ENCODE data around the gene SPACDR. TPM values are rescaled to one million over a fixed set of nuclear protein-coding genes. Genes with fewer than 3 reads are reported as not detected.
"Not testable (repeated sequence)": the region's sequence is repeated elsewhere in the genome, so short reads cannot be mapped to it uniquely, and the experiment has no call there.

SPACDR gene, protein sequence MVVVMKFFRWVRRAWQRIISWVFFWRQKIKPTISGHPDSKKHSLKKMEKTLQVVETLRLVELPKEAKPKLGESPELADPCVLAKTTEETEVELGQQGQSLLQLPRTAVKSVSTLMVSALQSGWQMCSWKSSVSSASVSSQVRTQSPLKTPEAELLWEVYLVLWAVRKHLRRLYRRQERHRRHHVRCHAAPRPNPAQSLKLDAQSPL
- 0.27 TPM for total RNA-seq

DNA sequence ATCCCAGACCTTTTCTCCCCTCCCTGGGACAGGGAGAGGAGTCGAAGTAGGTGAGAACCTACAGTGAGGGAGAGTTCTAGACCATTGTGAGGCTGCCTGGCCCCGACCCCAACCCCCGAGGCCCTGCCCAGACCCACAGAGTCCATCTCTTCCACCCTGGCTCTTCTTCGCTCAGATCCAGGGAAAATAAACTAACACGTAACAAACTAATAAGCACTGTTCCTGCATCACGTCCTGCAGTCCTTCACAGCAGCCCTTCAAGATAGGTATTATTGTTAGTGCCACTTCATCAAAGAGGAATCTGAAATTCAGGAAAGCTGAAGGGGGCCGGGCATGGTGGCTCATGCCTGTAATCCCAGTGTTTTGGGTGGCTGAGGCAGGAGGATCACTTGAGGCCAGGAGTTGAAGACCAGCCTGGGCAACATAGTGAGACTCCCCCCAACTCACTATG is at the start of gene SPACDR:
TSS of gene SPACDR (minus strand) at position 51 of the 451 bp plus-strand sequence. CDS start 235 bp downstream, outside the sequence.
- DNase-seq (ENCODE audit: low read depth in 2 of 3, low spot score in 2 of 3): no peak

DNA sequence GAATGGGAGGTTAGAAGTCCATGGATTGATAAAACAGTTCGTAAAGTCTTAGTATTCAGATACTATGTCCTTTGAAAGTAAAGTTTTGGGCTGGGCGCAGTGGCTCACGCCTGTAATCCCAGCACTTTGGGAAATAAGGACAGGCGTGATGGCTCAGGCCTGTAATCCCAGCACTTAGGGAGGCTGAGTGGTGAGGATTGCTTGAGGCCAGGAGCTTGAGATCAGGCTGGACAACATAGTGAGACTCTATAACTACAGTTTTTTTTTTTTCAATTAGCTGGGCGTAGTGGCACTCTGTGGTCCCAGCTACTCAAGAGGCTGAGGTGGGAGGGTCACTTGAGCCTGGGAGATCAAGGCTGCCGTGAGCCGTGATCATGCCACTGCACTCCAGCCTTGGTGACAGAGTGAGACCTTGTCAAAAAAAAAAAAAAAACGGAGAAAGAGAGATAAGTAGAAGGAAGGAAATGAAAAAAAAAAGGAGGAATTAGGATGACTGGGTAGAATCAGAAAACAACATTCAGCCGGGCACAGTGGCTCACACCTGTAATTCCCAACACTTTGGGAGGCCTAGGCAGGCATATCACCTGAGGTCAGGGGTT is 49.3 kb upstream of the SPACDR start:
- DNase-seq (ENCODE audit: low read depth in 2 of 3, low spot score in 2 of 3): peak in 1 of 3 donors; percentile 7

DNA sequence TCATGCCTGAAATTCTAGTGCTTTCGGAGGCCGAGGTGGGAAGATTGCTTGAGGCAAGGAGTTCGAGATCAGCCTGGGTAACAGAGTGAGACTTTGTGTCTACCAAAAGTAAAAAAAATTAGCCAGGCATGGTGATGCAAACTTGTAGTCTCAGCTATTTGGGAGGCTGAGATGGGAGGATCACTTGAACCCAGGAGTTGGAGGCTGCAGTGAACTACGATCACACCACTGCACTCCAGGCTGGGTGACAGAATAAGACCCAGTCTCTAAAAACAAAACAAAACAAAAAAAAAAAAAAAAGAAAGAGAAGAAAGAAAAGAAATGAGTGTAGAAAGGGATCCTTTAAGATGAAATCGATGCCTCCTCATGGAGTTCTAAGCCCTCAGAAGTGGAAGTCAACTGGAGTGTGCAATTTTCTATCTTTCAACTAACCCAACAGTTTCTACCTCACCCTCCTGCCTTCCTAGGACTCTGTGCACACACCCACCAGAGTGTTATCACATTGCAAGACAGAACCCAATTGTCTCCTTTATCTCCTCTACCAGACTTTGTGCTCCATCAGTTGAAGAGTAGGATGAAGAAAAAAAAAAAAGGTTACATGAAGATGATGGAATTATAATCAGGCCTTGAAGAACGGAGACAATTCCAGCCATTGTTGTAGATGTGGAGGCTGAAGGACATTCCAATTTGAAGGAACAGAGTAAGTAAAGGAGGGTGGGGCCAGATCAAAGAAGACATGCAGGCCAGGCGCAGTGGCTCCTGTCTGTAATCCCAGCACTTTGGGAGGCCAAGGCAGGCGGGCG is 46.6 kb upstream of the SPACDR start:
- no peak for DNase-seq (ENCODE audit: low read depth in 2 of 3, low spot score in 2 of 3)

DNA sequence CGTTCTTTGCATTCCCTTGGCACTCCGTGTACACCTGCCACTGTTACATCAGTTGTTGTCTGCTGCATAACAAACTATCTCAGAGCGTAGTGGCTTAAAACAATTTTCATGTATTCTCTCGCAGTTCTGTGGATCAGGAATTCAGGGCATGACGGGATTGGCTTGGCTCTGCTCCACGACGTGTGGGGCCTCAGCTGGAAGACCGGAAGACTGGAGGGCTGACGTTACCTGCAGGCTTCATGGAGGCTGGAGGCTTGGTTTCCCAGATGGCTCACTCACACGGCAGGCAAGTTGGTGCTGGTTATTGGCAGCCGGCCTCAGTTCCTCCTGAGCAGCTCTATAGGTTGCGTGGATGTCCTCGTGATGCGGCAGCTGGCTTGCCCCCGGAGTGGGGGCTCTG is 45.2 kb upstream of the SPACDR start:
- DNase-seq (ENCODE audit: low read depth in 2 of 3, low spot score in 2 of 3): no peak

DNA sequence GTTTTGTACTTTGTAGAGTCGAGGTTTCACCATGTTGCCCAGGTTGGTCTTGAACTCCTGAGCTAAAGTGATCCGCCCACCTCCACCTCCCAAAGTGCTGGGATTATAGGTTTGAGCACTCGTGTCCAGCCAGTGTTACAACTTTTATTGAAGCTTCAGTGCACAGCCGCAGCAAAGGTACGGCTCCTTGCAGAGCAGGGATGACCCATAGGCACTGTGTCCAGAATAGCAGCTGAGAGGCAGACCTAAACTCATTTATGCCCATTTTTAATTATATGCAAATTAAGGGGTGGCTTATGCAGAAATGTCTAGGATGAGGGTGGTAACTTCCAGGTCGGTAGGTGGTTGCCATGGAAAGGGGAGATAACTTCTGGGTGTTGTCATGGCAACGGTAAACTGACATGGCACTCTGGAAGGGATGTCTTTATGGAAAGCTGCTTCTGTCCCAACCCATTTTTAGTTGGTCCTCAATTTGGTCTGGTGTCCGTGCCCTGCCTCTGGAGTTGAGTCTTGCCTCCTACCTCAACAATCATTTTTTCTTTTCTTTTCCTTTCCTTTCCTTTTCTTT is 42.4 kb upstream of the SPACDR start:
- DNase-seq (ENCODE audit: low read depth in 2 of 3, low spot score in 2 of 3): no peak

DNA sequence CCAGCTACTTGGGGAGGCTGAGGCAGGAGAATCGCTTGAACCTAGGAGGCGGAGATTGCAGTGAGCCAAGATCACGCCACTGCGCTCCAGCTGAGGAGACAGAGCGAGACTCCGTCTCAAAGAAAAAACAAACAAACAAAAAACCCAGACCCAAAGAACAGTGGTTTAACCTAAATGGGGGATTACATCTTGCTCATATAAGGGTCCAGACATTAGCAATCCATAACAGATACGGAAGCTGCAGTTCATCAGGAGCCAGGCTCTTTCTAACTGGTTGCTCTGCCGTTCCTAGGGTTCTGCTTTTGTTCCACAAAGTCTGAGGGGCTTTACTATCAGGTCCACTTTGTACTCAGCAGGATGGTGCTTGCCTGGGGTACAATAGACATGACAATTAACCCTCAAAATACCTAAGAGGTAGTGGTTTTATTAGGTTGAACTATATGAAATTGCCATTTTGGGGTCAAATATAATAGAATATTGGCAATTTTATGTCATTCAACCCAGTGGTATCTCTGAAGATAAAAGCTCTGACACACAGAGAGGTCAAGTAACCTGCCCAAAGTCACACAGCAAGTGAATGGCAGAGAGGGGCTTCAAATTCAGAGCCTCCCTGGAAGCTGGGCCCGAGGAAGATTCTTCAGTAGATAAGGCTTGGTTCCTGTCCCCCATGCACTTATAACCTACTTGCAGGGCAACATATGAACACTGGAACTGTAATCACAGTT is 41.0 kb upstream of the SPACDR start:
- no peak for DNase-seq (ENCODE audit: low read depth in 2 of 3, low spot score in 2 of 3)

DNA sequence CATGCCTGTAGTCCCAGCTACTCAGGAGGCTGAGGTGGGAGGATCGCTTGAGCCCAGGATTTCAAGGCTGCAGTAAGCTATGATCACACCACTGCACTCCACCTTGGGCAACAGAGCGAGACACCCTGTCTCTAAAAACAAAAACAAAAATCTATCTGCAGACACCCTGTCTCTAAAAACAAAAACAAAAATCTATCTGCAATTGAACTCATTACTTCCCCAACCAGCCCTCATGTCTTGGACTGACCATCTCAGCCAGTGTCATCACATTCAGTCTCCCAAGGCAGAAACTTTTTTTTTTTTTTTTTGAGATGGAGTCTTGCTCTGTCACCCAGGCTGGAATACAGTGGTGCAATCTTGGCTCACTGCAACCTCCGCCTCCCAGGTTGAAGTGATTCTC is 40.0 kb upstream of the SPACDR start:
- DNase-seq (ENCODE audit: low read depth in 2 of 3, low spot score in 2 of 3): not testable (repeated sequence)

DNA sequence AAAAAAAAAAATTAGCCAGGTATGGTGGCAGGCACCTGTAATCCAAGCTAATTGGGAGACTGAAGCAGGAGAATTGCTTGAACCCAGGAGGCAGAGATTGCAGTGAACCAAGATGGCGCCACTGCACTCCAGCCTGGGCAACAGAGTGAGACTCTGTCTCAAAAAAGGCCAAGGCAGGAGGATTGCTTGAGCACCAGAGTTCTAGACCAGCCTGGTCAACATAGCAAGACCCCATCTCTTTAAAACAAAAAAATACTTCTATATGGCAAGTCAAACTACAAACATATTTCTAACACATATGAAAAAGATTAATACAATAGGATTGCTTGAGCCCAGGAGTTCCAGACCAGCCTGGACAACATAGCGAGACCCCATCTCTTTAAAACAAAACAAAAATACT is 36.7 kb upstream of the SPACDR start:
- not testable (repeated sequence) for DNase-seq (ENCODE audit: low read depth in 2 of 3, low spot score in 2 of 3)

DNA sequence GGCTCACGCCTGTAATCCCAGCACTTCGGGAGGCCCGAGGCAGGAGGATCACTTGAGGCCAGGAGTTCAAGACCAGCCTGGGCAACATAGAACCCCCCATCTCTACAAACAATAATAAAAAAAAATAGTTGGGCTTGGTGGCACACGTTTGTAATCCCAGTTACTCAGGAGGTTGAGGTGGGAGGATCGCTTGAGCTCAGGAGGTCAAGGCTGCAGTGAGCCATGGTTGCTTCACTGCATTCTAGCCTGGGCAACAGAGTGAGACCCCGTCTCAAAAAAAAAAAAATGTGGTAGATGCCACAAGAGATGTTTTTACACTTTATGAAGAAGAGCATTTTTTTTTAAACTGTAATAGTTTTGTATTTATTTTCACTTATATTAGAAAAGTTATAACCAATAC is 32.4 kb upstream of the SPACDR start:
- DNase-seq (ENCODE audit: low read depth in 2 of 3, low spot score in 2 of 3): no peak

DNA sequence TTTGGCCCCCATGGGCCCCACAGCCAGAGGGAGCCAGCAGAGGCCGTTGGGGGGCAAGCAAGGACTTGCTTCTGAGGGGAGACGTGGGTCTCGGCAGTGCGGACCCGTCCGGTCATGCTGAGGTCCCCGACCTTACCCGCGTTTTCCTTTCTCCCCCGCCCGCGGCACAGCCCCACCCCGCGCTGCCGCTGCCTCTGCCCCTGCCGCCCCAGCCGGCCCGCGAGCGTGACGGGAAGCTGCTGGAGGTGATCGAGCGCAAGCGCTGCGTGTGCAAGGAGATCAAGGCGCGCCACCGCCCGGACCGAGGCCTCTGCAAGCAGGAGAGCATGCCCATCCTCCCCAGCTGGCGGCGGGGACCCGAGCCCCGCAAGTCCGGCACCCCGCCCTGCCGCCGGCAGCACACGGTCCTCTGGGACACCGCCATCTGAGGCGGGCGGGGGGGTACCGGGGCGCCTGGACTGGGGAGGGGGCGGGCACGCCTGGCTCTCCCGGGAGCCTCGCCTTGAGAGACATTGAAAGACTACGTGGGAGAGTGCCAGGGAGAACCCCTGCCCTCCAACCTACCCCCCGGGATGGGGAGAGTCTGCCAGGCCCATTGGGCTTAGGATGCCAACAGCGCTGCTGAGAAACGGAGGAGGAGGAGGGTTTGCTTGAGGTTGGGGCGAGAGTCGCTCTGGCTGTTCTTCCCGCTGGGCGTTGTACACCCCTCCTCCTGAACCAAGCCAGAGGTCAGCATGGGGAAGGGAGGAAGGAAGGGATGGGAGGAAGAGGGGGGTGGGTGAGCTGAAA is 29.6 kb upstream of the SPACDR start:
- peak in 1 of 3 donors; percentile 56 for DNase-seq (ENCODE audit: low read depth in 2 of 3, low spot score in 2 of 3)

DNA sequence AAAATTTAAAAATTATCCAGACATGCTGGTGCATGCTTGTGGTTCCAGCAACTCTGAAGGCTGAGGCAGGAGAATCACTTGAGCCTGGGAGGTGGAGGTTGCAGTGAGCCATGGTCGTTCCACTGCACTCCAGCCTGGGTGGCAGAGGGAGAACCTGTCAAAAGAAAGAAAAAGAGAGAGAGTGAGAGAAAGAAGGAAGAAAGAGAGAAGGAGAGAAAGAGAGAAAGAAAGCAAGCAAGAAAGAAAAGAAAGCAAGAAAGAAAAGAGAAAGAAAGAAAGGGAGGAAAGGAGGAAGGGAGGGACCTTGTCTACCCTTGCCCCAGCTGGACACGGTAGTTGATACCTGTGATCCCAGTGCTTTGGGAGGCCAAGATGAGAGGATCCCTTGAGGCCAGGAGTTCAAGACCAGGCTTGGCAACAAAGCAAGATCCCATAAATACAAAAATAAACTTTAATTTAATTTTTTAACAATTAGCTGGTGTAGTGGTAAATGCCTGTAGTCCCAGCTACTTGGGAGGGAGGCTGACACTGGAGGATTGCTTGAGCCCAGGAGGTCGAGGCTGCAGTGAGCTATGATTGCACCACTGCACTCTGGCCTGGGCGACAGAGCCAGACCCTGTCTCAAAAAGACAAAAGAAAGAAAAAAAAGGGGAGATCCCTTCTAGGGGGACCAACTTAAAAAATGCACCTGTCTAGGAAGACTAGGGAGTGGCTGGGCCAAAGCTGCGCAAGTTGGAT is 28.8 kb upstream of the SPACDR start:
- DNase-seq (ENCODE audit: low read depth in 2 of 3, low spot score in 2 of 3): no peak

DNA sequence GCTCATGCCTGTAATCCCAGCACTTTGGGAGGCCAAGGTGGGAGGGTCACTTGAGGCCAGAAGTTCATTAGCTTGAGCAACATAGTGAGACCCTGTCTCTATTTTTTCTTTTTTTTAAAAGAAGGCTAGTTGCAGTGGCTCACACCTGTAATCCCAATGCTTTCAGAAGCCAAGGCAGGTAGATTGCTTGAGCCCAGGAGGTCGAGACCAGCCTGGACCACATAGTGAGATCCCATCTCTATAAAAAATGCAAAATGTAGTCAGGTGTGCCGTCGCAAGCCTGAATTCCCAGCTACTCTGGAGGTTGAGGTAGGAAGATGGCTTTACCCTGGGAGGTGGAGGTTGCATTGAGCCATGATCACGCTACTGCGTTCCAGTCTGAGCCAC is 27.1 kb upstream of the SPACDR start:
- no peak for DNase-seq (ENCODE audit: low read depth in 2 of 3, low spot score in 2 of 3)

DNA sequence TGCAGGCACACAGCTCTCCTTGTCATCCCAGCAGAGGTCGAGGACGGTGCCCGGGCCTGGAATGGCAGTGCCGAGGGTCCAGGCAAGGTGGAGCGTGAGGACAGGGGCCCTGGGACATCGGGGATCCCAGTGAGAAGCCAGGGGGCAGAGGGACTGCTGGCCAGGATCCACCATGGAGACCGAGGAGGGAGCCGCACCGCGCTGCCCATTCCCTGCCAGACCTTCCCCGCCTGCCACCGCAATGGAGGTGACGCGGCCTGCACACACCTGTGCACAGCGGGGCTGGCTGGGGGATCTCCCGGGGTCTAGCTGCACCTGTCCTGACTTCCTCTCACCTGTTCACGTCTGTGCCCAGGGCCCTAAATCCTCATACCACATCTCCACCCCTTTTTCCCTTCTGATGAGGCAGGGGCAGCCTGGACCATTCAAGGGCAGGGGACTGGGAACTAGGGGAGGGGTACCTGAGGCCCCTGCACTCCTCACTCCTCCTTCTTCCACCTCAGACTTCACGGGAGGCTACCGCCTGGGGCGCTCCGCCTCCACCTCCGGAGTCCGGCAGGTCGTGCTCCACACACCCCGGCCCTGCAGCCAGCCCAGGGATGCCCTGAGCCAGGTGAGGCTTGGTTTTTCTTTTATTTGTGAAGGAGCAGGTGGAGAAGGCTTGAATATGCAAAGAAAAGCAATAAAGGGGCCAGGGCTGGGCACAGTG is 26.6 kb upstream of the SPACDR start:
- no peak for DNase-seq (ENCODE audit: low read depth in 2 of 3, low spot score in 2 of 3)

DNA sequence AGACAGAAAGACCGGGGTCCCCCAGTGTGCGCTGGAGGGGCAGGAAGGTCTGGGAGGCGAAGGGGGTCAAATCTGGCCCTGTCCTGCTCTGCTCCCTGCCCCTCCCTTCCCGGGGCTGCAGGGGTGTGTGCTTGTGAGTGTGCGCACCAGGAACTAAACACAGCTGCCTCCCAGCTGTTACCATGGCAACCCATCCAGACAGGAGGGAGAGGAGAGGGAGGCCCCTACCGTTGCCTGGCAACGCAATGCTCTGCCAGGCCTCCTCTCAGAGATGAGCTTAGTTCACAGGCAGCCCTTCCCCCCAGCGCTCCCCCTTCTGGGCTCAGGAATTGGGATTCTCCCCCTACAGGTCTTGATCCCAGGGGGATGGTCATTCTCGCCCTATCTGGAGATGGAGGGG is 25.8 kb upstream of the SPACDR start:
- DNase-seq (ENCODE audit: low read depth in 2 of 3, low spot score in 2 of 3): peak in 2 of 3 donors; percentile 81 to 86

DNA sequence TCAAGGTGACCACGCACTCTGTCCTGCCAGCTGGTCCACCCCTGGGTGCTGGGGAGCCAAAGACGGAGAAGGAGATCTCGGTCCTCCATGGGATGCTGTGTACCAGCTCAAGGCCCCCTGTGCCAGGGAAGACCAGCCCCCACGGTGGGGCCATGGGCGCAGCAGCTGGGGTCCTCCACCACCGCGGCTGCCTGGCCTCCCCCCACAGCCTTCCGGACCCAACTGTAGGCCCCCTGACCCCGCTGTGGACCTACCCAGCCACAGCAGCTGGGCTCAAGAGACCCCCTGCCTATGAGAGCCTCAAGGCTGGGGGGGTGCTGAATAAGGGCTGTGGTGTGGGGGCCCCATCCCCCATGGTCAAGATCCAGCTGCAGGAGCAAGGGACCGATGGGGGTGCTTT is 25.1 kb upstream of the SPACDR start:
- no peak for DNase-seq (ENCODE audit: low read depth in 2 of 3, low spot score in 2 of 3)

DNA sequence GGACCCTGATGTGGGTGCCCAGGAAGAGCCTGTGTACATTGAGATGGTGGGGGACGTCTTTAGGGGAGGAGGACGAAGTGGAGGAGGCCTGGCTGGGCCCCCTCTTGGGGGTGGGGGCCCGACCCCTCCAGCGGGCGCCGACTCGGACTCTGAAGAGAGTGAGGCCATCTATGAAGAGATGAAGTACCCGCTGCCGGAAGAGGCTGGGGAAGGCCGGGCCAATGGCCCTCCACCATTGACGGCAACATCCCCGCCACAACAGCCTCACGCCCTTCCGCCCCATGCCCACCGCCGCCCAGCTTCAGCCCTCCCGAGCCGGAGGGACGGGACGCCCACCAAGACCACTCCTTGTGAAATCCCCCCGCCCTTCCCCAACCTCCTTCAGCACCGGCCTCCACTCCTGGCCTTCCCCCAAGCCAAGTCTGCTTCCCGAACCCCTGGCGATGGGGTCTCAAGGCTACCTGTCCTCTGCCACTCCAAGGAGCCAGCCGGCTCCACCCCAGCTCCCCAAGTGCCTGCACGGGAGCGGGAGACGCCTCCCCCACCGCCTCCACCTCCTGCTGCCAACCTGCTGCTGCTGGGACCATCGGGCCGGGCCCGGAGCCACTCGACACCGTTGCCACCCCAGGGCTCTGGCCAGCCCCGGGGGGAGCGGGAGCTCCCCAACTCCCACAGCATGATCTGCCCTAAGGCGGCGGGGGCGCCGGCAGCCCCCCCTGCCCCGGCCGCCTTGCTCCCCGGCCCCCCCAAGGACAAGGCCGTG is 24.5 kb upstream of the SPACDR start:
- no peak for DNase-seq (ENCODE audit: low read depth in 2 of 3, low spot score in 2 of 3)

DNA sequence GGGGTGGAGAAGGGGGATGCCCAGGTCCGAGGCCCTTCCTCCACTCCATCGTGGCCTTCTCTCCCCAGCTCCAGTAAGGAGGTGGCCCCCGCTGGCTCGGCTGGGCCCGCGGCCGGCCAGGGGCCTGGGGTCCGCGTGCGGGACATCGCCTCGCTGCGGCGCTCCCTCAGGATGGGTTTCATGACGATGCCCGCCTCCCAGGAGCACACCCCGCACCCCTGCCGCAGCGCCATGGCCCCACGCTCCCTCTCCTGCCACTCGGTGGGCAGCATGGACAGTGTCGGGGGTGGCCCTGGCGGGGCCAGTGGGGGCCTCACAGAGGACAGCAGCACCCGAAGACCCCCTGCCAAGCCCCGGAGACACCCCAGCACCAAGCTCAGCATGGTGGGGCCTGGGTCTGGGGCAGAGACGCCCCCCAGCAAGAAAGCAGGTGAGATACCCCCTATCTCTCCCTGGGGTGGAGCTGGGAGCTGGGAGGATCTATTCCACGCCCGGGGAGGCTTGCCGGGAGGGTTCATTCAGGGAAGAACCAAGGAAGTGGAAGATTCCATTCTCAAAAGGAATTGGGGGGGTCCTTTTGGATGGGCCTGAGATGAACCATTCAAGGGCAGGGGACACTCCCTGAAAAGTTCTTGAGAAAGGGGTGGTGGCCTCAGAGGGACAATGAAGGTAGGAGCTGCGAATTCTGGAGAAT is 22.8 kb upstream of the SPACDR start:
- DNase-seq (ENCODE audit: low read depth in 2 of 3, low spot score in 2 of 3): no peak
